ENCODE data around the gene STPG2.
A peak's percentile ranks its signal among the peaks of the same experiment; 100 is the strongest.

The STPG2 gene

DNA sequence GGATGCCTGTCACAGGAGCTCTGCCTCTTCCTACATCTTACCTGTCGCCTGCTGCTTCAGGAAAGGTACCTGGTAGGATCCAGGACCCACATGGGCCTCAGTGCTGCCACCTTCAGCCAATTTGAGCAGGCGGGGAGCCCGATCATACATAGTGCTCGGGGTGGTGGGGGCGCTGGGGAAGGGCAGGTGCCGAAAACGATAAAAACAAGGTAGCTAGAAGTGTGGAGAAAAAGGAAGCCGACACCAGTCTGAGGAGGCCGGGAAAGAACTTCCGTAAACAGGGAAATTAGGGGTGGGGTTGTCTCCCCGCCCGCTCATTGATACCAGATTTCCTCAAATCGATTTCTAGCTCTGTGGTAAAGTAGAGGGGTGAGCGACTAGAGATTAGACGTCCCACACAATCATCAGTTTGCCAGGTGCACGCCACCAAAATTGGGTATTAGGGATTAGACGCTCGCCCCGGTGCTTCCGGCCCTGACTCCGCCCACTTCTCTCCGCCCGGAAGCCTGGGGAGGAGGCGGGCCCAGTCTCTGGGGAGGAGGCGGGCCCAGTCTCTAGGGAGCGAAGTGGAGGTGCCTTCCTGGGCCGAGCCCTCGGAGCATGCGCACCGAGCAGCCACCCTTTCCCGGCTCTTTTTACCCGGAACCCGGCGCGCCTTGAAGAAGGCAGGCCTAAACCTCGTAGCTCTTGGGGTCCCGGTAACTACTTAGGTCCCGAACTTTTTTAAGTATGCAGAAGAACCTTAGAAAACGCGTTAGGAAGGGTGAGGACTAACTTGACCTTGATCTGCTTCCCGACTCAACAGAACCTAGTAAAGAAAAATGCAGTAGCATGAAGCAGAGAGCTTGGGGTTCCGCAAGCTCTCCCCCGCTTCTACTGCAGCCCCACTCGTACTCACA, at the start of gene STPG2:
TSS of gene STPG2 (minus strand) at position 476 of the 899 bp plus-strand sequence.
- H3K27me3 ChIP-seq (replicated peaks; ENCODE audit: control insufficient read depth, insufficient read depth, low read length): no peaks in the 10 kb centered on the region
- H3K4me3 ChIP-seq (ENCODE audit: low read length): peak within 1 kb of the TSS; percentile 97
- no peaks in the 10 kb centered on the region for H3K9me3 ChIP-seq (ENCODE audit: control insufficient read depth, low read length)
- peak; percentile 95 for DNase-seq (ENCODE audit: low read depth)
- peaks cover 11% of the 10 kb centered on the region for H3K4me1 ChIP-seq (ENCODE audit: control insufficient read depth, insufficient read depth, low read length)
- no peaks in the 10 kb centered on the region for H3K36me3 ChIP-seq (ENCODE audit: control insufficient read depth, insufficient read depth, low read length, severe bottlenecking)
- peak within 1 kb of the TSS; percentile 87 for H3K9ac ChIP-seq (ENCODE audit: low read length)

- no peak overlapping the region for H3K9ac ChIP-seq (ENCODE audit: low read length)
- no peak overlapping the region for H3K4me3 ChIP-seq (ENCODE audit: low read length)
- H3K36me3 ChIP-seq (ENCODE audit: control insufficient read depth, insufficient read depth, low read length, severe bottlenecking): no peaks in the 10 kb centered on the region
- DNase-seq (ENCODE audit: low read depth): no peak
- H3K4me1 ChIP-seq (ENCODE audit: control insufficient read depth, insufficient read depth, low read length): no peaks in the 10 kb centered on the region
- H3K9me3 ChIP-seq (ENCODE audit: control insufficient read depth, low read length): peaks cover 15% of the 10 kb centered on the region
- H3K27me3 ChIP-seq (replicated peaks; ENCODE audit: control insufficient read depth, insufficient read depth, low read length): no peaks in the 10 kb centered on the region
These were observed 42.0 kb upstream of the STPG2 start for GRCh38 chr4:98185279-98185678.

GRCh38 chr4:98181809-98182208, 38.5 kb upstream of the STPG2 start:
- Histone ChIP-seq H3K4me3 (ENCODE audit: low read length) (no peak overlapping the region), H3K4me1 (ENCODE audit: control insufficient read depth, insufficient read depth, low read length) (no peaks in the 10 kb centered on the region), H3K36me3 (ENCODE audit: control insufficient read depth, insufficient read depth, low read length, severe bottlenecking) (no peaks in the 10 kb centered on the region), H3K9me3 (ENCODE audit: control insufficient read depth, low read length) (no peaks in the 10 kb centered on the region), H3K27me3 (replicated peaks; ENCODE audit: control insufficient read depth, insufficient read depth, low read length) (no peaks in the 10 kb centered on the region), H3K9ac (ENCODE audit: low read length) (no peak overlapping the region)
- DNase-seq (ENCODE audit: low read depth): peak; percentile 56

- Histone ChIP-seq H3K9me3 (ENCODE audit: control insufficient read depth, low read length) (no peaks in the 10 kb centered on the region), H3K9ac (ENCODE audit: low read length) (no peak overlapping the region), H3K36me3 (ENCODE audit: control insufficient read depth, insufficient read depth, low read length, severe bottlenecking) (no peaks in the 10 kb centered on the region), H3K4me3 (ENCODE audit: low read length) (no peak overlapping the region), H3K4me1 (ENCODE audit: control insufficient read depth, insufficient read depth, low read length) (no peaks in the 10 kb centered on the region), H3K27me3 (replicated peaks; ENCODE audit: control insufficient read depth, insufficient read depth, low read length) (no peaks in the 10 kb centered on the region)
- DNase-seq (ENCODE audit: low read depth): no peak
These were observed 36.7 kb upstream of the STPG2 start for GRCh38 chr4:98179951-98180350.

DNA sequence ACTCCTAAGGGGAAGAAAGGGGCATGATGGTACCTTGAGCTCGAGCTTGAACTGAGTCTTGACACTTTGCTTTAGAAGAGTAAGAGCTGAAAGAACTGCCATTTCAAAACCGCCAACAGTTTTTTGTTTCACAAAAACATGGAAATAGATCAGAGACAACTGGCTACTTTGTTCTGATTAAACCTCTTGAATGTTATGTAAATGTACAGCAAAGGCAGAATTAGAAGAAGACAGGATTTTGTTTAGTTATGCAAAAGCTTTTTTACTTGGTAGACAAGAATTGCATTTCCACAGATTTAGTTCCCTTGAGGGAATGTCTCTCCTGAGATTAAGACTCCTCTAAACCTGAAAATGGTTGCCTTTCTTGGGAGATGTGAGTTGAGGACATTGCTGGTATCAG, 33.3 kb upstream of the STPG2 start:
- Histone ChIP-seq H3K4me1 (ENCODE audit: control insufficient read depth, insufficient read depth, low read length) (no peaks in the 10 kb centered on the region), H3K4me3 (ENCODE audit: low read length) (no peak overlapping the region), H3K9ac (ENCODE audit: low read length) (no peak overlapping the region), H3K36me3 (ENCODE audit: control insufficient read depth, insufficient read depth, low read length, severe bottlenecking) (no peaks in the 10 kb centered on the region), H3K9me3 (ENCODE audit: control insufficient read depth, low read length) (no peaks in the 10 kb centered on the region), H3K27me3 (replicated peaks; ENCODE audit: control insufficient read depth, insufficient read depth, low read length) (no peaks in the 10 kb centered on the region)
- no peak for DNase-seq (ENCODE audit: low read depth)

DNA sequence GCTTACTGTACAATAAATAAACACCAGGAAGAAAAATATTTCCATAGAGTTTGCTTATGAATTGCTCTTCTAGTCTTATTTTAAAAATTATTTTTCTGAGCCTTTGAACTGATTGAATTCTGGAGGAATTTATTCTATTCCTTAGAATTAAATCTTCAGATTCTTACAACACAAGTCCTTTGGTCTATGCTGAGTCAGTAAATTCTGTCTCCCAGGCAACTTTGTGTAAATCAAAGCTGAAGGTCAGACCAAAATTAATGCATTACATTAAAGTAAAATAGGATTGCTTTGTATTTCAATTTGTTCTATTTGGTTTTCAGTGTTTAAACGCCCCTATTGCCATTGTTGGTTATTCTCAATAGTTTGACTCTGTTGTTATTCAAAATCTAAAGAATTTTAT, 26.8 kb upstream of the STPG2 start:
- Histone ChIP-seq H3K27me3 (replicated peaks; ENCODE audit: control insufficient read depth, insufficient read depth, low read length) (no peaks in the 10 kb centered on the region), H3K4me3 (ENCODE audit: low read length) (no peak overlapping the region), H3K9me3 (ENCODE audit: control insufficient read depth, low read length) (no peaks in the 10 kb centered on the region), H3K36me3 (ENCODE audit: control insufficient read depth, insufficient read depth, low read length, severe bottlenecking) (no peaks in the 10 kb centered on the region), H3K9ac (ENCODE audit: low read length) (no peak overlapping the region), H3K4me1 (ENCODE audit: control insufficient read depth, insufficient read depth, low read length) (peaks cover 14% of the 10 kb centered on the region)
- DNase-seq (ENCODE audit: low read depth): peak; percentile 17

DNA sequence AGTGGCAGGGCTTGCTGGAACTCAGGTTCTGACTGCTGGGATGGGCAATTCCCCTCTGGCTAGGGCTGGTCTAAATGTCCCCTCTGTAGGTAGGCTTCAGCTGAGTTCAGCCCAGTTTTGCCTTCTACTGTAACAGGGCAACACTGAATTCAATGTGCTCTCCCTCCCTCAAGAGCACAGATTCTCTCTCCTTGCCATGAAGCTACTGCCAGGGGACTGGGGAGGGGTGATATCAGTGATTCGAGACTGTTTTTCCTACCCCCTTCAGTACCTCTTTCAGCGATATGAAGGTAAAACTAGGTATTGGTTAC, 23.4 kb upstream of the STPG2 start:
- Histone ChIP-seq H3K4me1 (ENCODE audit: control insufficient read depth, insufficient read depth, low read length) (peaks cover 17% of the 10 kb centered on the region), H3K4me3 (ENCODE audit: low read length) (no peak overlapping the region), H3K9me3 (ENCODE audit: control insufficient read depth, low read length) (no peaks in the 10 kb centered on the region), H3K9ac (ENCODE audit: low read length) (no peak overlapping the region), H3K27me3 (replicated peaks; ENCODE audit: control insufficient read depth, insufficient read depth, low read length) (no peaks in the 10 kb centered on the region), H3K36me3 (ENCODE audit: control insufficient read depth, insufficient read depth, low read length, severe bottlenecking) (no peaks in the 10 kb centered on the region)
- no peak for DNase-seq (ENCODE audit: low read depth)

DNA sequence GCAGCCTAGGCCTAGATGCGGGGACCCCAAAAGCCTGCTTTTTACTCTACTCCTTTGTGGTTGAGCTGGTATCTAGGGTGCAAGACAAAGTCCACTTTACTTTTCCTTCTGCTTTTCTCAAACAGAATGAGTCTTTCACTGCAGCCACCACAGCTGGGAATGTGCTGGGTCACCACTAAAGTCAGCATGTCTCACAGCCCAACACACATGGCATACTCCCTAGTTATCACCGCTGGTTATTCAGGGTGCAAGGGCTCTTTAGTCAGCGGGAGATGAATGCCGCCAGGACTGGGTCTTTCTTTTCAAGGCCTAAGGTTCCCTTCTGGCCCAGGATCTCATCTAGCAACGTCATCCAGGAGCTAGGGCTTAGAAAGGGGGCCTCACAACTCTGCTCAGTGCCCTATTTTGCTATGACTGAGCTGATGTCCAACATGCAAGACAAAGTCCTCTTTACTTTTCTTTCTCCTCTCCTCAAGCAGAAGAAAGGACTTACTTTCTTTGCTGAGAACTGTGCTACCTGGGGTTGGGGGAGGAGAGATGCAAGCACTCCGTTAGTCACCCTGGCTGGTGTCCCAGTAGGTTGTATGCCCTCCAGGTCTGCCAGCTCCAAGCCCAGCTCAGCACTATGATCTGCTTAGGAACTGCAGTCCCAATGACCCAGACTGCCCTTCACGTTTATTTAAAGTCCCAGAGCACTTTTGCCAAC, 22.9 kb upstream of the STPG2 start:
- Histone ChIP-seq H3K36me3 (ENCODE audit: control insufficient read depth, insufficient read depth, low read length, severe bottlenecking) (no peaks in the 10 kb centered on the region), H3K9me3 (ENCODE audit: control insufficient read depth, low read length) (no peaks in the 10 kb centered on the region)
- DNase-seq (ENCODE audit: low read depth): peak; percentile 30

DNA sequence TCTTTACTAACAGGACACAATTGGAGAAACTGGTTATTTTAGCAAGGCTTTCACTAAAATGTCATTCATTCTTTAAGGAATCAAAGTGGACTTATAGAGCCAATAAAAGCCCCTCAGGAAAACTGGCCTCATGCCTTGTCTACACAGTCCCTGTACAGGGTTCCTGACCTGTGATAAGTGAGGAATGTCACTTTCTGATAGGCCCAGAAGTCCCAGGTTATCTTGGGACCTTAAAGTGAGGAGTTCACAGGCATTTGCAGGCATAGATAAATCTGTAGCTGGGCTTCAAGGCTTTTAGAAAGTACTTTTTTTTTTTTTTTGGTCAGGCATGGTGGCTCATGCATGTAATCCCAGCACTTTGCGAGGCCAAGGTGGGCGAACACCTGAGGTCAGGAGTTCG, 19.4 kb upstream of the STPG2 start:
- Histone ChIP-seq H3K9me3 (ENCODE audit: control insufficient read depth, low read length) (peaks cover 6% of the 10 kb centered on the region), H3K36me3 (ENCODE audit: control insufficient read depth, insufficient read depth, low read length, severe bottlenecking) (no peaks in the 10 kb centered on the region), H3K4me3 (ENCODE audit: low read length) (no peak overlapping the region), H3K4me1 (ENCODE audit: control insufficient read depth, insufficient read depth, low read length) (peaks cover 13% of the 10 kb centered on the region), H3K9ac (ENCODE audit: low read length) (no peak overlapping the region), H3K27me3 (replicated peaks; ENCODE audit: control insufficient read depth, insufficient read depth, low read length) (no peaks in the 10 kb centered on the region)
- no peak for DNase-seq (ENCODE audit: low read depth)

More for the DNA sequence above, 22.9 kb upstream of the STPG2 start:
- no peak overlapping the region for H3K4me3 ChIP-seq (ENCODE audit: low read length)
- H3K4me1 ChIP-seq (ENCODE audit: control insufficient read depth, insufficient read depth, low read length): peaks cover 17% of the 10 kb centered on the region
- no peak overlapping the region for H3K9ac ChIP-seq (ENCODE audit: low read length)
- H3K27me3 ChIP-seq (replicated peaks; ENCODE audit: control insufficient read depth, insufficient read depth, low read length): no peaks in the 10 kb centered on the region

- Histone ChIP-seq H3K4me3 (ENCODE audit: low read length) (no peak overlapping the region), H3K4me1 (ENCODE audit: control insufficient read depth, insufficient read depth, low read length) (peaks cover 10% of the 10 kb centered on the region)
- DNase-seq (ENCODE audit: low read depth): no peak
These were observed 8.1 kb upstream of the STPG2 start for GRCh38 chr4:98151145-98151924.

More at GRCh38 chr4:98151145-98151924, 8.1 kb upstream of the STPG2 start:
- Histone ChIP-seq H3K9ac (ENCODE audit: low read length) (no peak overlapping the region), H3K36me3 (ENCODE audit: control insufficient read depth, insufficient read depth, low read length, severe bottlenecking) (no peaks in the 10 kb centered on the region), H3K27me3 (replicated peaks; ENCODE audit: control insufficient read depth, insufficient read depth, low read length) (no peaks in the 10 kb centered on the region), H3K9me3 (ENCODE audit: control insufficient read depth, low read length) (no peaks in the 10 kb centered on the region)

Data from adipocyte (in vitro differentiated cells).